Measurements from ENCODE around the gene MPI. TPM values are rescaled to one million over a fixed set of nuclear protein-coding genes. Genes with fewer than 3 reads are reported as not detected.

Gene MPI
- total RNA-seq, 1 donor from 2014 or later: 29.4 TPM

GRCh38 chr15:74856537-74856936, 33.3 kb upstream of the MPI start:
- TF ChIP-seq CTCF (IDR thresholded peaks at IDR 0.05): no peak
- H3K27me3 ChIP-seq (ENCODE audit: low read depth): no peaks in the 10 kb centered on the region
- DNase-seq (no peak), ATAC-seq (no peak)
- intact Hi-C loops (cut with DNase I): no loop called here
- no peak overlapping the region for H3K4me3 ChIP-seq
- no peaks in the 10 kb centered on the region for H3K9me3 ChIP-seq
- H3K27ac ChIP-seq: no peak overlapping the region
- H3K4me1 ChIP-seq: peaks cover 39% of the 10 kb centered on the region
- H3K36me3 ChIP-seq: peaks cover 55% of the 10 kb centered on the region

GRCh38 chr15:74857082-74857655, 32.7 kb upstream of the MPI start:
- peak; percentile 34 to 40 for ATAC-seq
- H3K27ac ChIP-seq: no peak overlapping the region
- no peak overlapping the region for H3K4me3 ChIP-seq
- H3K36me3 ChIP-seq: peaks cover 49% of the 10 kb centered on the region
- H3K27me3 ChIP-seq (ENCODE audit: low read depth): no peaks in the 10 kb centered on the region
- no peak for TF ChIP-seq CTCF (IDR thresholded peaks at IDR 0.05)
- H3K4me1 ChIP-seq: peaks cover 39% of the 10 kb centered on the region
- H3K9me3 ChIP-seq: no peaks in the 10 kb centered on the region
- DNase-seq: no peak
- intact Hi-C loops (cut with DNase I): no loop called here

- peaks cover 39% of the 10 kb centered on the region for H3K4me1 ChIP-seq
- TF ChIP-seq CTCF (IDR thresholded peaks at IDR 0.05): no peak
These were observed 32.0 kb upstream of the MPI start for GRCh38 chr15:74857671-74858368.

GRCh38 chr15:74858369-74858740, 31.5 kb upstream of the MPI start:
- ATAC-seq (no peak), DNase-seq (no peak)
- no peaks in the 10 kb centered on the region for H3K27me3 ChIP-seq (ENCODE audit: low read depth)
- TF ChIP-seq CTCF (IDR thresholded peaks at IDR 0.05): no peak
- no peaks in the 10 kb centered on the region for H3K9me3 ChIP-seq
- peaks cover 44% of the 10 kb centered on the region for H3K4me1 ChIP-seq
- no peak overlapping the region for H3K27ac ChIP-seq
- intact Hi-C loops (cut with DNase I): no loop called here
- no peak overlapping the region for H3K4me3 ChIP-seq
- H3K36me3 ChIP-seq: peaks cover 37% of the 10 kb centered on the region

More at GRCh38 chr15:74857671-74858368, 32.0 kb upstream of the MPI start:
- Histone ChIP-seq H3K9me3 (no peaks in the 10 kb centered on the region), H3K27me3 (ENCODE audit: low read depth) (no peaks in the 10 kb centered on the region), H3K4me3 (no peak overlapping the region), H3K27ac (no peak overlapping the region), H3K36me3 (peaks cover 42% of the 10 kb centered on the region)
- DNase-seq (no peak), ATAC-seq (no peak)
- intact Hi-C loops (cut with DNase I): no loop called here

- H3K4me1 ChIP-seq: peaks cover 53% of the 10 kb centered on the region
These were observed 26.4 kb upstream of the MPI start for GRCh38 chr15:74863239-74864056.

More at GRCh38 chr15:74863239-74864056, 26.4 kb upstream of the MPI start:
- ATAC-seq: peak in 1 of 2 donors; percentile 28
- DNase-seq: no peak
- no peak for TF ChIP-seq CTCF (IDR thresholded peaks at IDR 0.05)
- H3K4me3 ChIP-seq: no peak overlapping the region
- intact Hi-C loops (cut with DNase I): no loop called here
- H3K36me3 ChIP-seq: peaks cover 11% of the 10 kb centered on the region
- no peak overlapping the region for H3K27ac ChIP-seq
- no peaks in the 10 kb centered on the region for H3K9me3 ChIP-seq
- H3K27me3 ChIP-seq (ENCODE audit: low read depth): no peaks in the 10 kb centered on the region

Measured in lower lobe of right lung (tissue), 2 donors.